Astrocyte (in vitro differentiated cells and primary cell): ENCODE results near the gene MAF. TPM values are rescaled to one million over a fixed set of nuclear protein-coding genes. Genes with fewer than 3 reads are reported as not detected.

Experiments used
- DNase-seq: peaks from one replicate; pipeline ENCODE4 v3.0.0-alpha.2; 2010; ENCODE audit warnings: low read depth
- FAIRE-seq: peaks from 2 replicates; lab custom pipeline; 2011; peaks lifted over from hg19 to GRCh38; lab: Jason Lieb, UNC
- H2AFZ ChIP-seq: 2 replicates; pipeline ENCODE4 v1.6.0; 2012; ENCODE audit warnings: low read depth, low read length, inconsistent platforms
- H3K27ac ChIP-seq: 2 replicates; pipeline ENCODE4 v1.5.1; 2011; ENCODE audit warnings: low read depth, low read length, inconsistent platforms
- H3K27me3 ChIP-seq: 2 replicates; pipeline ENCODE4 v1.6.0; 2011; ENCODE audit warnings: low read length, inconsistent platforms; ENCODE audit not compliant: insufficient read depth
- H3K36me3 ChIP-seq: 2 replicates; pipeline ENCODE4 v1.5.1; 2011; ENCODE audit warnings: low read length, inconsistent platforms; ENCODE audit not compliant: insufficient read depth
- H3K4me1 ChIP-seq: 2 replicates; pipeline ENCODE4 v1.5.1; 2011; ENCODE audit warnings: low read length, inconsistent platforms; ENCODE audit not compliant: insufficient read depth
- H3K4me2 ChIP-seq: 2 replicates; pipeline ENCODE4 v1.6.0; 2012; ENCODE audit warnings: low read length, inconsistent platforms
- H3K4me3 ChIP-seq: 2 replicates; pipeline ENCODE4 v1.5.1; 2011; ENCODE audit warnings: low read depth, mild to moderate bottlenecking, low read length, inconsistent platforms; ENCODE audit not compliant: insufficient read depth
- H3K79me2 ChIP-seq: 2 replicates; pipeline ENCODE4 v1.6.0; 2012; ENCODE audit warnings: mild to moderate bottlenecking, low read length, inconsistent platforms; ENCODE audit not compliant: insufficient read depth
- H3K9ac ChIP-seq: 2 replicates; pipeline ENCODE4 v1.6.0; 2012; ENCODE audit warnings: mild to moderate bottlenecking, low read length, inconsistent platforms
- H3K9me3 ChIP-seq: 2 replicates; pipeline ENCODE4 v1.5.1; 2012; ENCODE audit warnings: low read depth, mild to moderate bottlenecking, low read length, inconsistent platforms; ENCODE audit not compliant: insufficient read depth
- H4K20me1 ChIP-seq: 2 replicates; pipeline ENCODE4 v1.6.0; 2012; ENCODE audit warnings: low read length, inconsistent platforms; ENCODE audit not compliant: insufficient read depth
- H3K27ac Mint-ChIP-seq: one replicate; pipeline ENCODE4 v1.8.0; 2021; ENCODE audit warnings: mild to moderate bottlenecking, mixed read lengths; ENCODE audit not compliant: unreplicated experiment
- H3K27me3 Mint-ChIP-seq: one replicate; pipeline ENCODE4 v1.8.0; 2021; ENCODE audit warnings: low read depth, mixed read lengths; ENCODE audit not compliant: unreplicated experiment
- H3K36me3 Mint-ChIP-seq: one replicate; pipeline ENCODE4 v1.8.0; 2021; ENCODE audit warnings: low read depth, mixed read lengths; ENCODE audit not compliant: unreplicated experiment
- H3K4me1 Mint-ChIP-seq: one replicate; pipeline ENCODE4 v1.8.0; 2021; ENCODE audit warnings: low read depth, mixed read lengths; ENCODE audit not compliant: unreplicated experiment
- H3K4me3 Mint-ChIP-seq: one replicate; pipeline ENCODE4 v1.8.0; 2021; ENCODE audit warnings: mild to moderate bottlenecking, moderate library complexity, mixed read lengths; ENCODE audit not compliant: unreplicated experiment
- H3K9me3 Mint-ChIP-seq: one replicate; pipeline ENCODE4 v1.8.0; 2021; ENCODE audit warnings: mild to moderate bottlenecking, mixed read lengths; ENCODE audit not compliant: unreplicated experiment
- EZH2 ChIP-seq: IDR thresholded peaks from 2 replicates; pipeline ENCODE4 v1.6.1; 2012; ENCODE audit warnings: mild to moderate bottlenecking, low read length, inconsistent platforms; ENCODE audit not compliant: insufficient read depth
- total RNA-seq: library from RNA; stranded (reverse); gene quantifications from 2 replicates; pipeline ENCODE4 v1.2.1, GENCODE V29; 2021
- TF ChIP-seq, protein P1 (sequence below): IDR thresholded peaks from 2 replicates; pipeline ENCODE4 v1.5.1; 2011; ENCODE audit warnings: low read depth, mild to moderate bottlenecking, inconsistent platforms, low read length, moderate library complexity; ENCODE audit not compliant: insufficient read depth

The MAF gene
- total RNA-seq, 1 donor from 2014 or later: 19.3 TPM

DNA sequence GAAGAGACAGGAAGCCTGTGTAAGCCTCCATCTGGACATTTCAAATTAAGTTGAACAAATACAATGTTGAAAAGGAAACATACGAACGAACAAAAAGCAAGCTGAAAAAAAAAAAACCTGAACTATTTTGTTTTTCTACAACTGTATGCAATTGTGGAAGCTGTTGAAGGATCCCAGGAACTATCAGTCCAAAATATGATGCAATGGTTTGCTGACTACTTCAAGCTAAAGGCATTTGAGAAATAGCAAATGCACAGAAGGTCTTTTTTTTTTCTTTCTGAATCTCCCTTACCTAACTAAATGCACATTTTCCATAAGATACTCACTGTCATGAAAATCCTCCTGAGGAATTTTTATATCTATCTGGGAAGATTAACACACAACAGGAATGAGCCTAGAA lies 40.2 kb downstream of the MAF start:
- Histone ChIP-seq H3K27me3 (peaks cover 4% of the 10 kb centered on the region), H3K27ac (no peak overlapping the region), H4K20me1 (no peaks in the 10 kb centered on the region), H3K9ac (no peak overlapping the region), H3K4me3 (no peak overlapping the region), H3K9me3 (no peaks in the 10 kb centered on the region), H3K79me2 (no peaks in the 10 kb centered on the region), H3K4me2 (no peak overlapping the region), H2AFZ (no peak overlapping the region), H3K4me1 (no peaks in the 10 kb centered on the region), H3K36me3 (no peaks in the 10 kb centered on the region)
- Mint-ChIP-seq H3K27ac (no peak overlapping the region), H3K4me1 (no peaks in the 10 kb centered on the region), H3K9me3 (peaks cover 4% of the 10 kb centered on the region), H3K27me3 (peaks cover 5% of the 10 kb centered on the region), H3K36me3 (no peaks in the 10 kb centered on the region), H3K4me3 (no peak overlapping the region)
- DNase-seq: no peak
- no peak for FAIRE-seq
- TF ChIP-seq, protein P1, sequence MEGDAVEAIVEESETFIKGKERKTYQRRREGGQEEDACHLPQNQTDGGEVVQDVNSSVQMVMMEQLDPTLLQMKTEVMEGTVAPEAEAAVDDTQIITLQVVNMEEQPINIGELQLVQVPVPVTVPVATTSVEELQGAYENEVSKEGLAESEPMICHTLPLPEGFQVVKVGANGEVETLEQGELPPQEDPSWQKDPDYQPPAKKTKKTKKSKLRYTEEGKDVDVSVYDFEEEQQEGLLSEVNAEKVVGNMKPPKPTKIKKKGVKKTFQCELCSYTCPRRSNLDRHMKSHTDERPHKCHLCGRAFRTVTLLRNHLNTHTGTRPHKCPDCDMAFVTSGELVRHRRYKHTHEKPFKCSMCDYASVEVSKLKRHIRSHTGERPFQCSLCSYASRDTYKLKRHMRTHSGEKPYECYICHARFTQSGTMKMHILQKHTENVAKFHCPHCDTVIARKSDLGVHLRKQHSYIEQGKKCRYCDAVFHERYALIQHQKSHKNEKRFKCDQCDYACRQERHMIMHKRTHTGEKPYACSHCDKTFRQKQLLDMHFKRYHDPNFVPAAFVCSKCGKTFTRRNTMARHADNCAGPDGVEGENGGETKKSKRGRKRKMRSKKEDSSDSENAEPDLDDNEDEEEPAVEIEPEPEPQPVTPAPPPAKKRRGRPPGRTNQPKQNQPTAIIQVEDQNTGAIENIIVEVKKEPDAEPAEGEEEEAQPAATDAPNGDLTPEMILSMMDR: no peak
- no peak for TF ChIP-seq EZH2

DNA sequence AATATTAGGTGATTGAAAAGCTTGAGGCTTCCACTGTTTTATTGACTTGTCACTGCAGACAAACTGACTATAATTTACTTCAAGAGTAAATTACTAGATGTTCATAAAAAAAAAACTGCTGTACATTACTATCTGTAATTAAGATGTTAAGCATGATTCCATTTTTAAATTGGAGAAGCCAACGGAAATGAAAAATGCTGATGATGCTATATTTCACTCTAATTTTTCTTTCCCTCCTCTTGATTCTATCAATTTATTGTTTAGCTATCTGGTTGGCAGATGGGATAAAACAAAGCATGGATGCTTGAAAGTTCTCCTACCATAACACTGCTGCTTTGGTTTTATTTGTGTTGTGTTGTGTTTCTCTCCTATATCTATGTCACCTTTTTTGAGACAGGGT lies 41.0 kb downstream of the MAF start:
- no peaks in the 10 kb centered on the region for H3K4me1 ChIP-seq
- H3K27ac ChIP-seq: no peak overlapping the region
- H4K20me1 ChIP-seq: no peaks in the 10 kb centered on the region
- Mint-ChIP-seq H3K4me3 (no peak overlapping the region), H3K9me3 (peaks cover 4% of the 10 kb centered on the region), H3K27ac (no peak overlapping the region), H3K36me3 (no peaks in the 10 kb centered on the region), H3K4me1 (no peaks in the 10 kb centered on the region), H3K27me3 (peaks cover 2% of the 10 kb centered on the region)
- H3K4me2 ChIP-seq: no peak overlapping the region
- FAIRE-seq (no peak), DNase-seq (no peak)
- H3K79me2 ChIP-seq: no peaks in the 10 kb centered on the region
- H3K36me3 ChIP-seq: no peaks in the 10 kb centered on the region
- H3K4me3 ChIP-seq: no peak overlapping the region
- peaks cover 4% of the 10 kb centered on the region for H3K27me3 ChIP-seq
- TF ChIP-seq, protein P1: no peak
- no peak for TF ChIP-seq EZH2
- H3K9ac ChIP-seq: no peak overlapping the region
- no peaks in the 10 kb centered on the region for H3K9me3 ChIP-seq
- no peak overlapping the region for H2AFZ ChIP-seq

DNA sequence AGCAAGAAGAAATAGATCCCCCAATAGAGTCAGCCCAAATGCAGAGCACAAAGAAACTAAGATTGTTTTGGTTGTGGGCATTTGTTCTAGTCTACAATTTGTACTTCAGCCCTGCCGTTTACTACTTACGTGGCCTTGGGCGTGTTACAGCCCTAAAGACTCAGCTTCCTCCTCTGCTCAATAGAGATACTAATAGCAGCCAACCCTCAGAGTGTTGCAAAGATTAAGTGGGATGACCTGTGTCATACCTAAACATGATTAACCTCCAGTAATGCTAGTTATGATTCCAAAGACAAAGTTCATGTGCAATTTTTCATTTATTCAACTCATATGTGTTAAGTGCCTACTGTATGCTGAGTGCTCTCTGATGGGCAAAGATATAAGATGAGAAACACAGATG lies 43.1 kb downstream of the MAF start:
- no peaks in the 10 kb centered on the region for H3K4me1 ChIP-seq
- no peak overlapping the region for H3K4me2 ChIP-seq
- H2AFZ ChIP-seq: no peak overlapping the region
- Mint-ChIP-seq H3K27me3 (peaks cover 2% of the 10 kb centered on the region), H3K4me1 (no peaks in the 10 kb centered on the region), H3K9me3 (peaks cover 4% of the 10 kb centered on the region), H3K27ac (no peak overlapping the region), H3K4me3 (no peak overlapping the region), H3K36me3 (no peaks in the 10 kb centered on the region)
- no peaks in the 10 kb centered on the region for H3K27me3 ChIP-seq
- FAIRE-seq (no peak), DNase-seq (no peak)
- H3K9me3 ChIP-seq: no peaks in the 10 kb centered on the region
- no peaks in the 10 kb centered on the region for H3K79me2 ChIP-seq
- no peak for TF ChIP-seq EZH2
- TF ChIP-seq, protein P1: no peak
- H3K27ac ChIP-seq: no peak overlapping the region
- no peak overlapping the region for H3K4me3 ChIP-seq
- no peaks in the 10 kb centered on the region for H3K36me3 ChIP-seq
- H4K20me1 ChIP-seq: no peaks in the 10 kb centered on the region
- H3K9ac ChIP-seq: no peak overlapping the region
